Measurements from ENCODE around the gene RINL.

The RINL gene

DNA sequence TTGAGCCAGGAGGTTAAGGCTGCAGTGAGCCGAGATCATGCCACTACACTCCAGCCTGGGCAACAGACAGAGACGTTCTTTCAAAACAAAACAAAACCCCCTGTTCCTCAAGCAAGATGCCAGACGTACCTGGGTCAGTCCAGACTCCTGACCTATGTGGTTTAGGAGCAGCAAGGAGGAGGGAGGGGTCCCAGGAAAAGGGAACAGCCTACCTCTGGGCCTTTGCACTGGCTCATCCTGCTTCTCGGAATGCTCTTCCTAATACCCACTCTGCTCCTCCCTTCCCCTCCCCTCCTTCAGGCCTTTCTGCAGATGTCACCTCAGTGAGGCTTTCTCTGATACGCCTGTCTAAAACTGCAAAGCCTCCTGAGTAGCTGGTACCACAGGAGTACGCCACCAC, 9.5 kb downstream of the RINL start:
- Histone ChIP-seq H3K4me2 (ENCODE audit: insufficient read depth, low read length) (no peak overlapping the region), H3K27me3 (ENCODE audit: insufficient read depth, low read length, poor library complexity) (no peaks in the 10 kb centered on the region), H3K27ac (ENCODE audit: low read length) (no peak overlapping the region), H3K4me1 (ENCODE audit: insufficient read depth, low read length) (peaks cover 16% of the 10 kb centered on the region), H3K4me3 (ENCODE audit: low read depth in 1 of 2, low read length in 2 of 2) (no peak overlapping the region), H3K79me2 (ENCODE audit: insufficient read depth, low read length) (no peaks in the 10 kb centered on the region), H3K9ac (ENCODE audit: low read depth, low read length) (no peak overlapping the region), H4K20me1 (ENCODE audit: insufficient read depth, low read length) (no peaks in the 10 kb centered on the region), H3K9me3 (ENCODE audit: insufficient read depth, low read length, severe bottlenecking) (no peaks in the 10 kb centered on the region), H3K36me3 (ENCODE audit: insufficient read depth, low read length) (no peaks in the 10 kb centered on the region), H2AFZ (ENCODE audit: low read depth, low read length) (no peak overlapping the region)
- ATAC-seq (ENCODE audit: insufficient read depth, low read depth): no peak
- DNase-seq: no peak
- TF ChIP-seq EZH2 (IDR thresholded peaks at IDR 0.05; ENCODE audit: borderline replicate concordance, low read depth, low read length, severe bottlenecking): no peak
- TF ChIP-seq, protein P1, sequence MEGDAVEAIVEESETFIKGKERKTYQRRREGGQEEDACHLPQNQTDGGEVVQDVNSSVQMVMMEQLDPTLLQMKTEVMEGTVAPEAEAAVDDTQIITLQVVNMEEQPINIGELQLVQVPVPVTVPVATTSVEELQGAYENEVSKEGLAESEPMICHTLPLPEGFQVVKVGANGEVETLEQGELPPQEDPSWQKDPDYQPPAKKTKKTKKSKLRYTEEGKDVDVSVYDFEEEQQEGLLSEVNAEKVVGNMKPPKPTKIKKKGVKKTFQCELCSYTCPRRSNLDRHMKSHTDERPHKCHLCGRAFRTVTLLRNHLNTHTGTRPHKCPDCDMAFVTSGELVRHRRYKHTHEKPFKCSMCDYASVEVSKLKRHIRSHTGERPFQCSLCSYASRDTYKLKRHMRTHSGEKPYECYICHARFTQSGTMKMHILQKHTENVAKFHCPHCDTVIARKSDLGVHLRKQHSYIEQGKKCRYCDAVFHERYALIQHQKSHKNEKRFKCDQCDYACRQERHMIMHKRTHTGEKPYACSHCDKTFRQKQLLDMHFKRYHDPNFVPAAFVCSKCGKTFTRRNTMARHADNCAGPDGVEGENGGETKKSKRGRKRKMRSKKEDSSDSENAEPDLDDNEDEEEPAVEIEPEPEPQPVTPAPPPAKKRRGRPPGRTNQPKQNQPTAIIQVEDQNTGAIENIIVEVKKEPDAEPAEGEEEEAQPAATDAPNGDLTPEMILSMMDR (IDR thresholded peaks at IDR 0.05; ENCODE audit: borderline replicate concordance, extremely low read depth, low read length, poor library complexity, severe bottlenecking): no peak

DNA sequence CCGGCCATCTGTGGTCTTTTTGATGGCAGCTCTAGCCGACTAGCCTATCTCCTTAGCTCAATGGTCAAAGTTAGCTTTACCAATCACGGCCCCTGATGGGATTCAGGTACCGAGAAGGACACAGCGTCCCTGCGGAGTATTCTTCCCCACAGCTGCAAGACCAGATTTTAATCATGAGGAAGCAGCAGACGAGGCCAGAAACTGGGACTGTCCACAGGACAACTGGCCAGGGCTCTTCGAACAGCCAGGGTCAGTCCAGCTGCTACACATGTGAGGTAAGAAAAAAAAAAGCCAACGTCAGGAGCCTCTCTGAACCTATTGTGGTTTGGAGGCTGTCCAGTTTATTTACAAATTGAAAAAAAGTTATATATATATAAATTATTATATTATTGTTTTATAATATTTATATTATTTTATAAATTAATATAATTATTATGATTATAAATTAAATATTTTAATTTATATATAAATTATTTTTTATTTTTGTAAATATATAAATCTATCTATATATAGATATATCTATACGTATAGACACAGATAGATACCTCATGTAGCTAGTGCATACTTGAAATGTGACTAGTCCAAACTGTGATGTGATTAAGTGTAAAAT, 10.8 kb downstream of the RINL start:
- TF ChIP-seq EZH2 (IDR thresholded peaks at IDR 0.05; ENCODE audit: borderline replicate concordance, low read depth, low read length, severe bottlenecking): no peak
- TF ChIP-seq, protein P1 (IDR thresholded peaks at IDR 0.05; ENCODE audit: borderline replicate concordance, extremely low read depth, low read length, poor library complexity, severe bottlenecking): no peak
- H3K9ac ChIP-seq (ENCODE audit: low read depth, low read length): no peak overlapping the region
- no peaks in the 10 kb centered on the region for H3K27me3 ChIP-seq (ENCODE audit: insufficient read depth, low read length, poor library complexity)
- no peak for ATAC-seq (ENCODE audit: insufficient read depth, low read depth)
- no peaks in the 10 kb centered on the region for H3K79me2 ChIP-seq (ENCODE audit: insufficient read depth, low read length)
- no peak for DNase-seq
- H2AFZ ChIP-seq (ENCODE audit: low read depth, low read length): no peak overlapping the region
- no peaks in the 10 kb centered on the region for H3K9me3 ChIP-seq (ENCODE audit: insufficient read depth, low read length, severe bottlenecking)
- H3K4me3 ChIP-seq (ENCODE audit: low read depth in 1 of 2, low read length in 2 of 2): no peak overlapping the region
- H4K20me1 ChIP-seq (ENCODE audit: insufficient read depth, low read length): no peaks in the 10 kb centered on the region
- H3K4me2 ChIP-seq (ENCODE audit: insufficient read depth, low read length): no peak overlapping the region
- H3K36me3 ChIP-seq (ENCODE audit: insufficient read depth, low read length): no peaks in the 10 kb centered on the region
- H3K4me1 ChIP-seq (ENCODE audit: insufficient read depth, low read length): peaks cover 16% of the 10 kb centered on the region
- no peak overlapping the region for H3K27ac ChIP-seq (ENCODE audit: low read length)

DNA sequence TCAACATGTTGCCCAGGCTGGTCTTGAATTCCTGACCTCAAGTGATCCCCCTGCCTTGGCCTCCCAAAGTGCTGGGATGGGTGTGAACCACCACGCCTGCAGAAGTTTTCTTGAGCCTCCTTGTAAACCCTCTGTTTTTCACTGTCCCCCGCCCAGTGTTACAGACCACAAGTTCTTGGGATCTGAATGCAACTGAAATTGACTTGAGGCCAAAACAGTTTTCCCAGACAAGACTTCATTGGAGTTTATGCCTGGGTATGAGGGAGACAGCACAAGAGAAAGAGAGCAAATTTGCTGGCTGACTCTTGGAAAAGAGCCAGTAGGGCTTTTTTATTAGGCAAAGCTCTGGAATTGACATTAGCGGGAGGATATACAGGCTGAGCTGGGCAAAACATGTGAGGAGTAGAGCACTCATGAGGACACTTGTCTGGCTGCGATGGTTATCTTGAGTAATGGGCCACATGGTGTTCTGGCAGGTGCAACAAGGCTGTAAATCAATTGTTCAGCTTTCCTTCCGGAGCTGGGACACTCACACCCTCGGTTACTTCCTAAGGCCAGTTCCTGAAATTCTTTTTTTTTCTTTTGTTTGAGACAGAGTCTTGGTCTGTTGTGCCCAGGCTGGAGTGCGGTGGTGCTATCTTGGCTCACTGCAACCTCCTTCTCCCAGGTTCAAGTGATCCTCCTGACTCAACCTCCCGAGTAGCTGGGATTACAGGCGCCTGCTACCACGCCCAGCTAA, 15.6 kb downstream of the RINL start:
- H3K27ac ChIP-seq (ENCODE audit: low read length): no peak overlapping the region
- no peak overlapping the region for H3K4me2 ChIP-seq (ENCODE audit: insufficient read depth, low read length)
- TF ChIP-seq EZH2 (IDR thresholded peaks at IDR 0.05; ENCODE audit: borderline replicate concordance, low read depth, low read length, severe bottlenecking): no peak
- TF ChIP-seq, protein P1 (IDR thresholded peaks at IDR 0.05; ENCODE audit: borderline replicate concordance, extremely low read depth, low read length, poor library complexity, severe bottlenecking): no peak

More for the DNA sequence above, 15.6 kb downstream of the RINL start:
- H4K20me1 ChIP-seq (ENCODE audit: insufficient read depth, low read length): no peaks in the 10 kb centered on the region
- no peaks in the 10 kb centered on the region for H3K4me1 ChIP-seq (ENCODE audit: insufficient read depth, low read length)
- no peak overlapping the region for H3K9ac ChIP-seq (ENCODE audit: low read depth, low read length)
- ATAC-seq (ENCODE audit: insufficient read depth, low read depth) (no peak), DNase-seq (no peak)
- no peaks in the 10 kb centered on the region for H3K27me3 ChIP-seq (ENCODE audit: insufficient read depth, low read length, poor library complexity)
- H3K9me3 ChIP-seq (ENCODE audit: insufficient read depth, low read length, severe bottlenecking): no peaks in the 10 kb centered on the region
- H3K79me2 ChIP-seq (ENCODE audit: insufficient read depth, low read length): no peaks in the 10 kb centered on the region
- no peak overlapping the region for H2AFZ ChIP-seq (ENCODE audit: low read depth, low read length)
- H3K4me3 ChIP-seq (ENCODE audit: low read depth in 1 of 2, low read length in 2 of 2): no peak overlapping the region
- no peaks in the 10 kb centered on the region for H3K36me3 ChIP-seq (ENCODE audit: insufficient read depth, low read length)

Data from DND-41 (cell line).